ENCODE data around the gene PDLIM5.

- no peak for TF ChIP-seq POLR2A (IDR thresholded peaks at IDR 0.05; ENCODE audit: low read depth, low read length)
- no peak for TF ChIP-seq POLR2AphosphoS5 (IDR thresholded peaks at IDR 0.05; ENCODE audit: low read depth, low read length)
- no peak for TF ChIP-seq TAF1 (IDR thresholded peaks at IDR 0.05; ENCODE audit: borderline replicate concordance, low read depth, low read length)
These were observed 264.0 kb downstream of the PDLIM5 start for GRCh38 chr4:94715726-94716125.

All from GM12892 (cell line).